UCSD-AML1 (cell line): ENCODE results near the gene ARHGAP32.

Experiments
- DNase-seq: peaks from one replicate; lab custom pipeline; 2025; ENCODE audit not compliant: unreplicated experiment; lab: John Stamatoyannopoulos, UW

The ARHGAP32 gene

DNA sequence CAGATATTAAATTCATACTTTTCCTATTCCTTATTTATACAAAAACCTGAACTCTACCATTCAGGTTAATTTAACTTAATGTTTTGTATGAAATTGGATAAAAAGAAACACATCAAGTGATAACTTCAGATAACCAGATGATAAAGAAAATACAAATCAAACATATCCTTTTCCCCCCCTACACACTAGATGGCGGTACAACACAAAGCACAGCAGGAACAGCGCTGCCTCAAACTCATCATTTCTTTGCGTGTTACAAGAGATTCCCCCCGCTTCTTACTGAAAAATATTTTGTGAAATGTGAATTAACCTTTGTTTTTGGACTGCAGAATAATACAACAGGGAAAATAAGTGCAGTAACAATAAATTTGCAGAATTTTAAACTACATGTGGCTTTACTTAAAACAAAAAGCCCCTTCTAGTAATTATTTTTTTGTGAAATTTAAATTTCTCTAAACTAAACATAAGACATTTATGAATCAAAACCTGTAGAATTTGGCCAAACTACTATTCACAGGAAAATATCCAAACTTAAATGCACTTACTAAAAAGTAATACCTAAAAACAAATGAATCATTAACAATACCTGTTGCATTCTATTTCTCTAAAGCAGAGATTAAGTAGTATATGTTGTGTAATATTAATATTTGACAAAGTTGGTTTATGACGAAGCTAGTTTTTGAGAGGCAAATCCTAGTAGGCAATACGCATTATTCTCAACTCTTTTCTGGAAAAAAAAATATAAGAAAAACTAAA lies 74.4 kb downstream of the ARHGAP32 start:
- DNase-seq, result peak; percentile 11

- no peak for DNase-seq
These were observed 76.2 kb downstream of the ARHGAP32 start for GRCh38 chr11:129115652-129116586.

DNA sequence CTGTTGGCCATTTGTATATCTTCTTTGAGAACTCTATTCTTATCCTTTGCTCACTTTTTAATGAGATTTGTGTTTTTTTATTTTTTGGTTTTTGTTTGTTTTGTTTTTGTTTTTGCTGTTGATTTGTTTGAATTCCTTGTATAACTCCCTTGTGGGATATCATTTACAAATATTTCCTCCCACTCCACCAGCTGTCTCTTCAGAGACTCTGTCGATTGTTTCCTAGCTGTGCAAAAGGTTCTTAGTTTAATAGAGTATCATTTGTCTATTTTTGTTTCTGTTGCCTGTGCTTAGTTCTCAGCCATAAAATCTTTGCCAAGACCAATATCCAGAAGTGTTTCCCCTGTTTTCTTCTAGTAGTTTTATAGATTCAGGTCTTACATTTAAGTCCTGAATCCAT lies 82.4 kb downstream of the ARHGAP32 start:
- no peak for DNase-seq

- no peak for DNase-seq
These were observed 85.3 kb downstream of the ARHGAP32 start for GRCh38 chr11:129106788-129107187.

DNA sequence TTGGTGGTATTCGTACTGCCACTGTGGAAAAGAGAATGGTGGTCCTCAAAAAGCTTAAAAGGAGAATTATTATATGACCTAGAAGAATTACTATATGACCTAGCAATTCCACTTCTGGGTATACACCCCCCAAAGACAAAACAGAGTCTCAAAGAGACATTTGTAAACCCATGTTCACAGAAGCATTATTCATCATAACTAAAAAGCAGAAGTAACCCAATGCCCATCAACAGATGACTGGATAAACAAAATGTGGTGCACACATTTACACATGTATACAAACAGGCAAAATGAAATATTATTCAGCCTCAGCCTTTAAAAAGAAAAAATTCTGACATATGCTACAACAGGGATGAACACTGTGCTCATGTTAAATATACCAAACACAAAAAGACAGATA lies 89.4 kb downstream of the ARHGAP32 start:
- DNase-seq, result no peak

GRCh38 chr11:129102225-129102624 lies 89.9 kb downstream of the ARHGAP32 start:
- DNase-seq, result no peak

DNA sequence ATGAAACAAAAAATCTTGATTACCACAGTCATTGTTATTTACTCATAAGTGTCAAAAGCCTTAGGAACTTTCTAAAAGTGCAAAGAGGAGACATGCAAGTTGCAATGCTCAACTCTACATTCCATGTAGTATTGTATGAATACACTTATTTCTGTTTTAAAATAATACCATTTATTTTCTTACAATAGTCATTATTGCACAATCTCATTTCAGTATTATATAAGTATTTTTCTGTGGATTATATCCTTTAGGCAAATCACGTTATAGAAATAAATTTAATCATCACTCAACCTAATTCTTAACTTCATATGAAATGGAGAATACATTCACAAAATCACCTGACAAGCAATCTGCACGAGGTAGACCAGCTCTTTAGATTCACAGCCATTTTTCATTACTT lies 98.8 kb downstream of the ARHGAP32 start:
- DNase-seq, result no peak

- DNase-seq, result no peak
These were observed 102.1 kb downstream of the ARHGAP32 start for GRCh38 chr11:129090056-129090455.

DNA sequence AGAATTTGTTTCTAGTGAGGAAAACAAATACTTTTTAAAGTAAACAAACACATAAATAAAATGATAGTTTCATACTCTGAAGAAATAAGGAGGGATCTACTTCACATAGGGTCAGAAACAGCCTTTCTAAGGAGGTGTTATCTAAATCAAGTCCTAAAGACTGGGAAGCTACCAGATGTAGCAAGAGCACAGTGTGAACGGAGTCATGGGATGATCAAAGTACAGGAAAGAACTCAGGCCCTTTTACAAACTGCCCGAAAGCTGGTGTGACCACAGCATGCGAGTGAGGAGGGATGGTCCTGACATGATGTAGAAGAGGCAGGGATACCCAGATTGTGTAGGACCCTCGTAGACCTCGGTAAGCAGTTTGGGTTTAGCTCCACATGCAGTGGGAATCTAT lies 102.8 kb downstream of the ARHGAP32 start:
- no peak for DNase-seq

- no peak for DNase-seq
These were observed 105.1 kb downstream of the ARHGAP32 start for GRCh38 chr11:129086976-129087375.

DNA sequence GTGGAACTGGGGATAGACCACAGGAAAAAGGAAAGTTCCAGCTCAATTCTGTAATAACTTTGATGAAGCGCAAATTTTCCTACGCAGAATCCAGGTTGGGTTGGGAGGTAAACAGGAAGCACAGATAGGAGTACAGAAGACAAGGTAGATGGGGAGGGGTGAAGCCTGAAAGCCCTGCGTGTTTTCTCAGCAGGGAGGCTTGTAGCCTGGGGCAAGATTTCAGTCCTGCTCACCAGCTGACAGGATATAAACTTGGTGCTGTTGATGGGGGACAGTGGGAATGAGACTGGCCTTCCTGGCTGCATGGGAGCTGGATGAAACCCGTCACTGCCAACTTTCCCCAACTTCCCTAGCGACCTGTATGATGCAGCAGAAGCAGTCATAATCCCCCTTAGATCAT lies 114.9 kb downstream of the ARHGAP32 start:
- no peak for DNase-seq

DNA sequence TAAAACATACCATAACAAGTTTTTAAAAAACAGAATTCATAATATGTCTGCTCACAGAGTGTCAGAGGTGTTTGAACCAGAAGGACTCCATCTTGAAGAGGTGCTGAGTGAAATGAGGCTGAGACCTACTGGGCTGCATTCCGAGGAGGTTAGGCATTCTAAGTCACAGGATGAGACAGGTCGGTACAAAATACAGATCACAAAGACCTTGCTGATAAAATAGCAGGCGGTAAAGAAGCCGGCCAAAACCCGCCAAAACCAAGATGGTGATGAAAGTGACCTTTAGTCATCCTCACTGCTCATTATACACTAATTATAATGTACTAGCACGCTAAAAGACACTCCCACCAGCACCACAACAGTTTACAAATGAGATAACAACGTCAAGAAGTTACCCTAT lies 116.4 kb downstream of the ARHGAP32 start:
- DNase-seq, result no peak

GRCh38 chr11:129067454-129067853 lies 124.7 kb downstream of the ARHGAP32 start:
- no peak for DNase-seq

GRCh38 chr11:129066229-129066628 lies 125.9 kb downstream of the ARHGAP32 start:
- no peak for DNase-seq

DNA sequence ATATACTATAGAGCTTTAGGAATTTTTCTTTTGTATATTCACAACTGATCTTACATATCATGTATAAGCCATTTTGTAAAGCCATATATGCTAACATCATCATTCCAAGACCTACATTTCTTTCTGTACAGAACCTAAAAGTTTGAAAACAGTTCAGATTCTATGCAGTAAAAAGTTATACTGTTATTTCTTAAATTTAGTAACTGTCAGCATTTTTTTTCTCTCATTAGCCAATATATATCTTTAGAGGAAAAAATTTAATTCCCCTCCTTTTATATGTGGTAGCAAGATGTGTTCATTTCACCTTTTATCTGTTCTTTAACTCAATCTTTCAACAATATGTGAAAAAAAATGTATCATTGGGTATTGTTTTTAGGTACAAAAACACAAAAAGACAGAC lies 129.0 kb downstream of the ARHGAP32 start:
- no peak for DNase-seq

GRCh38 chr11:129061492-129062230 lies 130.5 kb downstream of the ARHGAP32 start:
- no peak for DNase-seq

GRCh38 chr11:129056916-129057315 lies 135.2 kb downstream of the ARHGAP32 start:
- DNase-seq, result no peak

- no peak for DNase-seq
These were observed 136.9 kb downstream of the ARHGAP32 start for GRCh38 chr11:129055196-129055595.

- no peak for DNase-seq
These were observed 143.2 kb downstream of the ARHGAP32 start for GRCh38 chr11:129048911-129049310.

DNA sequence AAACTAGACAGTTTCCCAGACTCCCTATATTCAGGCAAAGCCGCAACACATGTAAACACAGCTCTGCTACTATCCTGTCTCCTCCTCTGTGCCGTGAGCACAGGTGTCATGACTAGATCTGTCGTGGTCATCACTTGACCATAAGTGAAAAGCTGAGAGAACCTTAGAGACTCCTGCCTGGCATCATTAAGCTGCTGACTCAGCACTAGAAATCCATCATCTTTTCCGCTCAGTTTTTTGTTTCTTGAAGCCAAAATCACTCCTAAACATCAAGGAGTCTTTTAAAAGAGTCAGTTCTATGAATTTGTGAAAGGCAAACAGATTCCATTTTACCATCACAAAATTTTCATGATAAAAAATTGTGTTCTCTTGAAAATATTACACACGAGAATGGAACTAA lies 147.0 kb downstream of the ARHGAP32 start:
- no peak for DNase-seq

DNA sequence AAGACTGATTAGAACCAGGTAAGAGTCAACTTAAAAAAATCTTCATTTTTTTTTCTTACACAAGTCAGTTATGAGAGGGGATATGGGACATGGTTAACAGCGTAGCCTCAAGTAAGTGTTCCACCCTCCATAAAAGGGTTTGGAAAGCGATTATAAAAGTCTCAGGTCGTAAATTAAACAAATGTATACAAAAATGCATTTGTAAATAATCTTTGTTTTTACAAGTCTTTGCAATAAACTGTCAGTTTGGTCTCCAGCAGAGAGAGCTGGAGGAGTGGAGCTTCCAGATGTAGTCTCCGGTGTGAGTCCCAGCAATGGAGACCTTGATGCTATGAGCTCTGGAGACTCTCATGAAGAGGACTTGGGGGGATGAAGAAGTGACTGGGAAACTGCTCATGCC lies 149.6 kb downstream of the ARHGAP32 start:
- DNase-seq, result no peak
